ENCODE data around the gene RAPGEF6. TPM values are rescaled to one million over a fixed set of nuclear protein-coding genes. Genes with fewer than 3 reads are reported as not detected.
"Not testable (repeated sequence)": the region's sequence is repeated elsewhere in the genome, so short reads cannot be mapped to it uniquely, and the experiment has no call there.

The RAPGEF6 gene
- total and polyA plus RNA-seq, 9 donors = 5.8 to 21.4 (median 7.7) TPM

DNA sequence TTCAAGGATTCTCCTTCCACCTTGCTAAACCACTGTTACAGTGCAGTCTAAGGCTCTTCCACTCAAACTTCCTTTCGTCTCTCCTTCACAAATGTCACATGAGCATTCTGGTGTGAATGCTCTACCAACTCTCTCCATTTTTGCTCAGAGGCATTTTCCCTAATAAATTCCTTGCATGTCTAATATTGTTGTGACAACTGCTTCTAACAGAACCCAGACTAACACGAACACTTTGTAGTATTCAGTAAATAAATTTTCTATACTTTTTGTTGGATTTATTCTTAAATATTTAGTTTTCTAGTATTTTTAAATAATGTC, 24.0 kb downstream of the RAPGEF6 start:
- no CpG with 5 or more reads among the region's 2 CpGs for WGBS (ENCODE audit: insufficient coverage)
- no peaks in the 10 kb centered on the region for H3K36me3 ChIP-seq (ENCODE audit: control insufficient read depth, insufficient read depth, low read length)
- no peak overlapping the region for H3K4me3 ChIP-seq (ENCODE audit: low read length)
- no peak for DNase-seq
- H3K27me3 ChIP-seq (ENCODE audit: control insufficient read depth, insufficient read depth, low read length) = no peaks in the 10 kb centered on the region
- no peak overlapping the region for H3K27ac ChIP-seq (ENCODE audit: low read length)
- H3K9me3 ChIP-seq (replicated peaks; ENCODE audit: control insufficient read depth, low read depth, low read length) = no peaks in the 10 kb centered on the region
- H3K4me1 ChIP-seq (ENCODE audit: control insufficient read depth, insufficient read depth, low read length) = no peaks in the 10 kb centered on the region

DNA sequence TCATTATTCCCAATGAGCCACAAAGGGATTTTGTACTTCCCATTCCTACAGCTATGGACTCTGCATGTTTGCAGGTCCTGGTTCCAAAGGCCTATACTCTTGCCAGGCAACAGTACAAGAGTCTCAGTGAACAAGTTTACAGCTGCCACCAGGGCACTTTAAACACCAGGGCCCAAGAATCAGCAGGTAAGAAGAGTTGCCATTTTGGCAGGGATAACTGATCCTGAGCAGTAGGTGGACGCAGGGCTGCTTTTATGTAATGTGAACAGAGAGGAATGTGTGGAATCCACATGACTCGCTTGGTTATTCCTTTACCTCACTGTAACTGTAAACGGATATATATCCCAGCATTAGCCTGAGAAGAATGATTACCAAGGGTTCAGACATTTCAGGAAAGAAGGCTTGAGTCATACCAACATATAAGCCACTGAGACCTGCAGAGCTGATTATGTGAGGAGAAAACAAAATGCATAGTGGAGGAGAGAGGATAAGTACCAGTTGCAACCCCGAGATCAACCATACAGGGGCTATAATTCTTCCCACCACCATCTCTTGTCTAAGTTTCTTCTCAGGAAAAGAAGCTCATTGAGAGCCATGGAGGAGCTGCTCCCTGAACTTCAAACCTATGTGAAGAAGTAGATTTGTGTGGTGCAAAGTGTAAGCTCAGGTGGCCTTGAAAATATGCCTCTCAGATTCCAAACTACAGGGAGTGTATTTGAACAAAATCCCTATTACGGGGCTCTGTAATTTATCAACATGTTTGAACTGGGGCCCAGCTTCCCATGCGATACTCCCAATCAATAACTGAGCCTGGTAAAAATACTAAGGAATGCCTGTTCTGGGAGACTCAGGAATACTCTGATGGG, 24.6 kb downstream of the RAPGEF6 start:
- Histone ChIP-seq H3K36me3 (ENCODE audit: control insufficient read depth, insufficient read depth, low read length) (no peaks in the 10 kb centered on the region), H3K27ac (ENCODE audit: low read length) (no peak overlapping the region), H3K4me3 (ENCODE audit: low read length) (no peak overlapping the region), H3K4me1 (ENCODE audit: control insufficient read depth, insufficient read depth, low read length) (no peaks in the 10 kb centered on the region), H3K9me3 (replicated peaks; ENCODE audit: control insufficient read depth, low read depth, low read length) (no peaks in the 10 kb centered on the region), H3K27me3 (ENCODE audit: control insufficient read depth, insufficient read depth, low read length) (no peaks in the 10 kb centered on the region)
- DNase-seq = no peak
- whole genome bisulfite sequencing (ENCODE audit: insufficient coverage) = 100% methylated on average over 1 of the region's 6 CpGs

DNA sequence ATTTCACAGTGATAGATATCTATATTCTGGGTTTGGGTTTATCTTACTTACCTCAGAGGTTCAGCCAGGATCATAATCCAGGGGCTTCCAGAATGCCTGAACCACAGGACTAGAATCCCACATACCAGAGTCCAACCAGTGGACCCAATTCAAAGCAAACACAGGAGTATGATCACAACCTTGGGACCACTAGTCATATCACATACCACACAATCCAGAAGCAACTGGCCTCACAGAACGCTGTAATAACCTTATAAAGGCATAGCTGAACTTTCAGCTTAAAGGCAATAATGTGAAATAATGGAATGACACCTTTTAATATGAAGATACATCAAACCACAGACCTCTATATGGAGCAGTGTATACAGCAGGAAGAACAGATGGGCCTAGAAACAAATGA, 25.3 kb downstream of the RAPGEF6 start:
- no peak overlapping the region for H3K27ac ChIP-seq (ENCODE audit: low read length)

DNA sequence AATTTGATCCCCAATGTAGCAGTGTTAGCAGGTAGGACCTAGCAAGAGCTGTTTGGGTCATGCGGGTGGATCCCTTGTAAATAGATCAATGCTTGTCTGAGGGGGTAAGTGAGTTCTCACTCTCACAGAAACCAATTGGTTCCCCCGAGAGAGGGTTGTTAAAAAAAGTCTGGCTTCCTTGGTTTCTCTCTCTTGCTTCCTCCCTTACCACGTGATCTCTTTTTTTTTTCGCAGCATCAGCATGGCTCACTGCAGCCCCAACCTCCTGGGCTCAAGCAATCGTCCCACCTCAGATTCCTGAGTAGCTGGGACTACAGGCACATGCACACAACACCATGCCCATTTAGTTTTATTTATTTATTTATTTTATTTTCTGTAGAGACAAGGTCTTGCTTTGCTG, 26.4 kb downstream of the RAPGEF6 start:
- H3K36me3 ChIP-seq (ENCODE audit: control insufficient read depth, insufficient read depth, low read length) = no peaks in the 10 kb centered on the region
- no peaks in the 10 kb centered on the region for H3K4me1 ChIP-seq (ENCODE audit: control insufficient read depth, insufficient read depth, low read length)
- no peaks in the 10 kb centered on the region for H3K27me3 ChIP-seq (ENCODE audit: control insufficient read depth, insufficient read depth, low read length)
- no peak overlapping the region for H3K27ac ChIP-seq (ENCODE audit: low read length)
- DNase-seq = no peak
- WGBS (ENCODE audit: insufficient coverage) = no CpG with 5 or more reads among the region's 5 CpGs
- H3K4me3 ChIP-seq (ENCODE audit: low read length) = no peak overlapping the region
- H3K9me3 ChIP-seq (replicated peaks; ENCODE audit: control insufficient read depth, low read depth, low read length) = no peaks in the 10 kb centered on the region

More for the DNA sequence above, 25.3 kb downstream of the RAPGEF6 start:
- DNase-seq = no peak
- no CpG with 5 or more reads among the region's 1 CpG for WGBS (ENCODE audit: insufficient coverage)
- no peaks in the 10 kb centered on the region for H3K4me1 ChIP-seq (ENCODE audit: control insufficient read depth, insufficient read depth, low read length)
- H3K36me3 ChIP-seq (ENCODE audit: control insufficient read depth, insufficient read depth, low read length) = no peaks in the 10 kb centered on the region
- no peaks in the 10 kb centered on the region for H3K9me3 ChIP-seq (replicated peaks; ENCODE audit: control insufficient read depth, low read depth, low read length)
- no peaks in the 10 kb centered on the region for H3K27me3 ChIP-seq (ENCODE audit: control insufficient read depth, insufficient read depth, low read length)
- no peak overlapping the region for H3K4me3 ChIP-seq (ENCODE audit: low read length)

DNA sequence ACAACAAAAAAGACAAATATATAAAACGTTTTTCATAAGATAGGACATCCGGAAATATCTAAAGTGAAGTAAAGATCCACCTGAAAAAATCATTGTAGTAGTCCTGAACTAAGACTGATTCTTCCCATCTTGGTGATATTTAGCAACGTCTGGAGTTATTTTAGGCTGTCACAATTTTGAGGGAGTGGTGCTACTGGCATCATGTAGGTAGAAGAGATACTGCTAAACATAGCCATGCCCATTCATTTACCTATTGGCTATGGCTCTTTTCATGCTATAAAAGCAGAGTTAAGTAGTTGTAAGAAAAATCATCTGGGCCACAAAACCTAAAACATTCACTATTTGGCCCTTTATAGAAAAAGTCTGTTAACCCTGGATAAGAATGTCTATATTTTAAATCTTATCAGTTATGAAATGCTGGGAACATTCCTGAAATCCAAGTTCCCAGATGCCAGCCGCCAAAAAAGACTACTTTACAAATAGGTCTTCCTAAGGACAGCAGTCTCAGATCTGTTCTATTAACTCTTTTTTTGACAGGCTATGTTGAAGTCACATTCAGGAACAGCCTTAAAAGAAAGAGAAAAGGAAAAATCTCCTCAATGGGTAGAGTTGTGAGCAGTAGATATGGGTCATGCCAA, 27.0 kb downstream of the RAPGEF6 start:
- Histone ChIP-seq H3K36me3 (ENCODE audit: control insufficient read depth, insufficient read depth, low read length) (no peaks in the 10 kb centered on the region), H3K27ac (ENCODE audit: low read length) (no peak overlapping the region), H3K27me3 (ENCODE audit: control insufficient read depth, insufficient read depth, low read length) (no peaks in the 10 kb centered on the region), H3K4me3 (ENCODE audit: low read length) (no peak overlapping the region), H3K4me1 (ENCODE audit: control insufficient read depth, insufficient read depth, low read length) (no peaks in the 10 kb centered on the region), H3K9me3 (replicated peaks; ENCODE audit: control insufficient read depth, low read depth, low read length) (no peaks in the 10 kb centered on the region)
- no peak for DNase-seq
- WGBS (ENCODE audit: insufficient coverage) = no CpG with 5 or more reads among the region's 4 CpGs

DNA sequence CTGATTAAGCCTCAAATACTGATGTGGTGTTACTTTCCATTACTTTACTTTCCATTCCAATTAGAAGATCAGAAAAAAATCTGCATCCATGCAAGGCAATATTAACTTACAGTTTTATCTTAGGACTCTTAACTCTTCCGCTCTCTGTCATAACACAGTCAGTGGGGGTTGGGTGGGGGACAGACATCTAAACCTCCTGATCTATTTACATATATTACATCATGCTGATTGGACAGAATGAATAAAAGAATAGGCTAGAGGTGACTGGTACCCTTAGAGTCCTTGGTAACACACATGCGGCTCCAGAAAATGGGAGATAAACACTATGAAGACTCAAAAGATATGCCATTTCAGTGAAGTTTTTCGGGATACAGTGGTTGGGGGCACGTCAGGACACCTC, 27.6 kb downstream of the RAPGEF6 start:
- DNase-seq = no peak
- H3K36me3 ChIP-seq (ENCODE audit: control insufficient read depth, insufficient read depth, low read length) = peaks cover 2% of the 10 kb centered on the region
- no peaks in the 10 kb centered on the region for H3K27me3 ChIP-seq (ENCODE audit: control insufficient read depth, insufficient read depth, low read length)
- no peak overlapping the region for H3K27ac ChIP-seq (ENCODE audit: low read length)
- H3K4me3 ChIP-seq (ENCODE audit: low read length) = no peak overlapping the region
- 100% methylated on average over 1 of the region's 4 CpGs for WGBS (ENCODE audit: insufficient coverage)
- no peaks in the 10 kb centered on the region for H3K4me1 ChIP-seq (ENCODE audit: control insufficient read depth, insufficient read depth, low read length)
- H3K9me3 ChIP-seq (replicated peaks; ENCODE audit: control insufficient read depth, low read depth, low read length) = no peaks in the 10 kb centered on the region

DNA sequence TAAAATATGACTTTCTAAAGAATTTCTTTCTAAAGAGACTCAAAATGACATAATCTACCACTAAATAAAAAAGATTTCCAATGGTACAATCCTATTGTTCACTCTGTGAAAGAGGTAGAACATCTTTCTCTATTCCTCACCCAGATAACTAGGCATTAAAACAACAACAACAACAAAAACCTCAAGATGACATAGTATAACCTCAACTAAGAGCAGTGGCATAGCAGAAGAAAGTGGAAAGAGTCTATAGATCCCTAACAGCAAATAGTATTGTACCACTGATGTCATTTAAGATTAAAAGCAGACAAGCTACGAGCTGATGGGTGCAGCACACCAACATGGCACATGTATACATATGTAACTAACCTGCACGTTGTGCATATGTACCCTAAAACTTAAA, 29.9 kb downstream of the RAPGEF6 start:
- Histone ChIP-seq H3K4me3 (ENCODE audit: low read length) (no peak overlapping the region), H3K9me3 (replicated peaks; ENCODE audit: control insufficient read depth, low read depth, low read length) (no peaks in the 10 kb centered on the region), H3K27ac (ENCODE audit: low read length) (no peak overlapping the region), H3K36me3 (ENCODE audit: control insufficient read depth, insufficient read depth, low read length) (peaks cover 3% of the 10 kb centered on the region), H3K27me3 (ENCODE audit: control insufficient read depth, insufficient read depth, low read length) (no peaks in the 10 kb centered on the region), H3K4me1 (ENCODE audit: control insufficient read depth, insufficient read depth, low read length) (no peaks in the 10 kb centered on the region)
- no peak for DNase-seq
- no CpG with 5 or more reads among the region's 2 CpGs for WGBS (ENCODE audit: insufficient coverage)

DNA sequence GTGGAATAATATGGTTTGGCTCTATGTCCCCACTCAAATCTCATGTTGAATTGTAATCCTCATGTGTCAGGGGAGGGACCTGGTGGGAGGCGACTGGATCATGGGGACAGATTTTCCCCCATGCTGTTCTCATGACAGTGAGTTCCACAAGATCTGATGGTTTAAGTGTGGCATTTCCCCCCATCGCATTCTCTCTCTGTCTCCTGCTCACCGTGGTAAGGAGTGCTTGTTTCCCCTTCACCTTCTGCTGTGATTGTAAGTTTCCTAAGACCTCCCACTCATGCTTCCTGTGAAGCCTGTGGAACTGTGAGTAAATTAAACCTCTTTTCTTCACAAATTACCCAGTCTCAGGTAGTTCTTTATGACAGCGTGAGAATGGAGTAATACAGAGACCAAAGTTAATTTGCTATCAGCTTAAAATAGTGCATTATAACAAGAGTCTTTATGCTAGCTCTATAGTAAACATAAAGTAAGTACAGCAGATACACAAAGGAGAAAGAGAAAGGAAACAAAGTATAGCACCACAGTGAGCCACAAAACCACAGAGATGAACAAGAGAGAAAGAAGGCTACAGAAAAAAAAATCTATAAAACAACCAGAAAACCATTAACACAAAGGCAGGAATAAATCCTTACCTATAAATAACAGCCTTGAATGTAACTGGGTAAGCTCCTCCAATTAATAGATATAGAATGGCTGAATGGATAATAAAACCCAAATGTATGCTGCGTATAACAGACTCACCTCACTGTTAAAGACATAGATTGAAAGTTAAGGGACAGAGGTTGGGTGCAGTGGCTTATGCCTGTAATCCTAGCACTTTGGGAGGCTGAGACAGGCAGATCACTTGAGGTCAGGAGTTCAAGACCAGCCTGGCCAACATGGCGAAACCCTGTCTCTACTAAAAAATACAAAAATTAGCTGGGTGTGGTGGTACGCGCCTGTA, 39.7 kb downstream of the RAPGEF6 start:
- DNase-seq = no peak
- no peak overlapping the region for H3K4me3 ChIP-seq (ENCODE audit: low read length)
- peaks cover 2% of the 10 kb centered on the region for H3K4me1 ChIP-seq (ENCODE audit: control insufficient read depth, insufficient read depth, low read length)
- no peaks in the 10 kb centered on the region for H3K36me3 ChIP-seq (ENCODE audit: control insufficient read depth, insufficient read depth, low read length)
- 100% methylated on average over 3 of the region's 8 CpGs for WGBS (ENCODE audit: insufficient coverage)
- peaks cover 2% of the 10 kb centered on the region for H3K9me3 ChIP-seq (replicated peaks; ENCODE audit: control insufficient read depth, low read depth, low read length)
- H3K27ac ChIP-seq (ENCODE audit: low read length) = no peak overlapping the region
- H3K27me3 ChIP-seq (ENCODE audit: control insufficient read depth, insufficient read depth, low read length) = no peaks in the 10 kb centered on the region

DNA sequence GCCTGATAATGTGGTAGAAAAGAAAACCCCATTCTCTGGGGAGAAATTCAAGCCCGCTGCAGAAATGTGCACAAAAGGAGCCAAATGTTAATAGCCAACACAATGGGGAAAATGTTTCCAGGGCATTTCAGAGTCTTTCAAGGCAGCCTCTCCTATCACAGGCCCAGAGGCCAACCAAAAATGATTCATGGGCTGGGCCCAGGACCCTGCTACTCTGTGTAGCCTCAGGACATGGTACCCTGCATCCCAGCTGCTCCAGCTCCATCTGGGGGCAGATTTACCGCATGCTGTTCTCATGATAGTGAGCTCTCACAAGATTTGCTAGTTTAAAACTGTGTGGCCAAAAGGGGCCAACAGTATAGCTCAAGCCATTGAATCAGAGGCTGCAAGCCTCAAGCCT, 41.1 kb downstream of the RAPGEF6 start:
- WGBS (ENCODE audit: insufficient coverage) = 100% methylated on average over 1 of the region's 2 CpGs
- Histone ChIP-seq H3K36me3 (ENCODE audit: control insufficient read depth, insufficient read depth, low read length) (no peaks in the 10 kb centered on the region), H3K4me1 (ENCODE audit: control insufficient read depth, insufficient read depth, low read length) (peaks cover 2% of the 10 kb centered on the region), H3K4me3 (ENCODE audit: low read length) (no peak overlapping the region), H3K27me3 (ENCODE audit: control insufficient read depth, insufficient read depth, low read length) (no peaks in the 10 kb centered on the region), H3K9me3 (replicated peaks; ENCODE audit: control insufficient read depth, low read depth, low read length) (peaks cover 2% of the 10 kb centered on the region), H3K27ac (ENCODE audit: low read length) (no peak overlapping the region)
- no peak for DNase-seq

DNA sequence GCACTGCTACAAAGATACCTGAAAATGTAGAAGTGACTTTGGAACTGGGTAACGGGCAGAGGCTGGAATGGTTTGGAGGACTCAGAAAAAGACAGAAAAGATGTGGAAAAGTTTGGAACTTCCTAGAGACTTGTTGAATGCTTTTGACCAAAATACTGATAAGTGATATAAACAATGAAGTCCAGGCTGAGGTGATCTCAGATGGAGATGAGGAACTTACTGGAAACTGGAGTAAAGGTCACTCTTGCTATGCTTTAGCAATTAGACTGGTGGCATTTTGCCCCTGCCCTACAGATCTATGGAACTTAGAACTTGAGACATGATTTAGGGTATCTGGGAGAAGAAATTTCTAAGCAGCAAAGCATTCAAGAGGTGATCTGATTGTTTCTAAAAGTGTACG, 41.6 kb downstream of the RAPGEF6 start:
- not testable (repeated sequence) for H3K27ac ChIP-seq (ENCODE audit: low read length); H3K36me3 ChIP-seq (ENCODE audit: control insufficient read depth, insufficient read depth, low read length); H3K4me3 ChIP-seq (ENCODE audit: low read length); H3K27me3 ChIP-seq (ENCODE audit: control insufficient read depth, insufficient read depth, low read length); DNase-seq; H3K4me1 ChIP-seq (ENCODE audit: control insufficient read depth, insufficient read depth, low read length); H3K9me3 ChIP-seq (replicated peaks; ENCODE audit: control insufficient read depth, low read depth, low read length)
- 53% methylated on average over 2 of the region's 2 CpGs for WGBS (ENCODE audit: insufficient coverage)

All from muscle of leg (tissue), 11 donors.